HCT116 (cell line): Measurements from ENCODE around the gene KIFC1. TPM values are rescaled to one million over a fixed set of nuclear protein-coding genes. Genes with fewer than 3 reads are reported as not detected.
"Not testable (repeated sequence)": the region's sequence is repeated elsewhere in the genome, so short reads cannot be mapped to it uniquely, and the experiment has no call there.

Experiments used
- ATAC-seq: fragments of 200-7000 bp; cut with Tn5 transposase; 2 replicates; pipeline ENCODE4 v1.9.1; 2020; ENCODE audit warnings: mild to moderate bottlenecking, moderate library complexity
- BruUV-seq: library from RNA; stranded (reverse); fragments of 400-500 nt; replicated peaks from 2 replicates; lab custom pipeline; 2021; lab: Mats Ljungman, UMichigan
- CTCF ChIA-PET: fragments of 300-600 bp; sonication (Branson Sonifier 250); formaldehyde crosslinking; loops from one replicate; lab custom pipeline; 2021; ENCODE audit warnings: antibody characterized with exemption; lab: Charles Lee
- POLR2A ChIA-PET: fragments of 300-600, 350-600 bp; sonication (Branson Sonifier 250); formaldehyde crosslinking; loops from one replicate; lab custom pipeline; 2021; ENCODE audit warnings: antibody characterized with exemption; lab: Charles Lee
- RAD21 ChIA-PET, 2 experiments: fragments of 300-600 bp; sonication (Branson Sonifier 250); formaldehyde crosslinking; loops; one replicate each; lab custom pipeline; 2023; ENCODE audit warnings: low total read pairs in 2 of 2; ENCODE audit not compliant: uncharacterized antibody in 2 of 2, unreplicated experiment in 2 of 2, low non-redundant PET in 1 of 2; lab: Charles Lee
- DNase-seq: peaks from one replicate; pipeline ENCODE4 v3.0.0-alpha.2; 2010; ENCODE audit warnings: low read depth, low spot score
- H2AFZ ChIP-seq: fragments of 200-600 bp; shearing (Covaris generic), sonication (generic); 2 replicates; pipeline ENCODE4 v1.6.1; 2017; ENCODE audit warnings: low read depth, mixed run types, mixed read lengths, antibody characterized with exemption, low read length; ENCODE audit not compliant: poor library complexity, severe bottlenecking
- H3K27ac ChIP-seq: 2 replicates; pipeline ENCODE4 v1.5.1; 2012; ENCODE audit warnings: low read depth, low read length
- H3K27me3 ChIP-seq: fragments of 200-600 bp; sonication (generic); 2 replicates; pipeline ENCODE4 v1.6.1; 2016; ENCODE audit warnings: mixed run types, low read length, mixed read lengths; ENCODE audit not compliant: insufficient read depth
- H3K36me3 ChIP-seq, 2 experiments: fragments of 200-500 bp in 1 of 2; fragments of 200-600 bp in 1 of 2; sonication (Bioruptor generic) in 1 of 2; sonication (generic) in 1 of 2; 2 replicates each; pipeline versions ENCODE4 v1.5.1 to v1.6.1; 2014 to 2016; ENCODE audit warnings: low read length in 2 of 2, inconsistent platforms in 1 of 2, mixed read lengths in 1 of 2, mixed run types in 1 of 2; ENCODE audit not compliant: insufficient read depth in 2 of 2, control insufficient read depth in 1 of 2
- H3K4me1 ChIP-seq, 2 experiments: fragments of 200-600 bp in 1 of 2; sonication (generic) in 1 of 2; 2 replicates each; pipeline versions ENCODE4 v1.5.1 to v1.6.1; 2012 to 2017; ENCODE audit warnings: low read length in 2 of 2, inconsistent platforms in 1 of 2, mild to moderate bottlenecking in 1 of 2, mixed read lengths in 1 of 2, mixed run types in 1 of 2, moderate library complexity in 1 of 2; ENCODE audit not compliant: insufficient read depth in 2 of 2, control insufficient read depth in 1 of 2
- H3K4me2 ChIP-seq: fragments of 200-600 bp; sonication (generic); 2 replicates; pipeline ENCODE4 v1.6.1; 2017; ENCODE audit warnings: mixed run types, low read length, mixed read lengths
- H3K4me3 ChIP-seq, 2 experiments: fragments of 200-600 bp in 1 of 2; sonication (generic) in 1 of 2; replicated peaks in 1 of 2; 2 replicates each; pipeline ENCODE4 v1.5.1; 2011 to 2016; ENCODE audit warnings: low read length in 2 of 2, control low read depth in 1 of 2, low read depth in 1 of 2, mild to moderate bottlenecking in 1 of 2, mixed read lengths in 1 of 2, mixed run types in 1 of 2
- H3K79me2 ChIP-seq: fragments of 200-600 bp; sonication (generic); 2 replicates; pipeline ENCODE4 v1.6.1; 2017; ENCODE audit warnings: mild to moderate bottlenecking, mixed run types, low read length, moderate library complexity, mixed read lengths; ENCODE audit not compliant: insufficient read depth
- H3K9ac ChIP-seq: fragments of 200-600 bp; sonication (generic); 2 replicates; pipeline ENCODE4 v1.6.1; 2016; ENCODE audit warnings: low read length, mixed read lengths
- H3K9me2 ChIP-seq: fragments of 200-600 bp; sonication (generic), shearing (Covaris generic); 2 replicates; pipeline ENCODE4 v1.6.1; 2017; ENCODE audit warnings: mixed run types, mild to moderate bottlenecking, moderate library complexity; ENCODE audit not compliant: insufficient read depth
- H3K9me3 ChIP-seq, 2 experiments: fragments of 200-500 bp in 1 of 2; fragments of 200-600 bp in 1 of 2; sonication (Bioruptor generic) in 1 of 2; sonication (generic) in 1 of 2; 2 replicates each; pipeline ENCODE4 v1.6.1; 2014 to 2017; ENCODE audit warnings: low read length in 2 of 2, mixed read lengths in 2 of 2, inconsistent platforms in 1 of 2, low read depth in 1 of 2, mild to moderate bottlenecking in 1 of 2, mixed run types in 1 of 2, moderate library complexity in 1 of 2; ENCODE audit not compliant: control insufficient read depth in 1 of 2, insufficient read depth in 1 of 2
- H4K20me1 ChIP-seq: fragments of 200-600 bp; sonication (generic), shearing (Covaris generic); 2 replicates; pipeline ENCODE4 v1.6.1; 2017; ENCODE audit warnings: mixed run types, mild to moderate bottlenecking, moderate library complexity; ENCODE audit not compliant: insufficient read depth
- CEBPB ChIP-seq: IDR thresholded peaks from 2 replicates; pipeline ENCODE4 v1.6.1; 2012; ENCODE audit warnings: low read depth
- TCF7L2 ChIP-seq: IDR thresholded peaks from 2 replicates; pipeline ENCODE4 v1.7.0; 2011; ENCODE audit warnings: borderline replicate concordance, inconsistent platforms; ENCODE audit not compliant: insufficient read depth, insufficient read length; ENCODE audit errors: extremely low read depth
- intact Hi-C: fragments of 100-400 bp; cut with micrococcal nuclease; formaldehyde crosslinking; loops from 2 replicates; pipeline ENCODE4 v1.10.0; 2022
- total RNA-seq: library from RNA; stranded (reverse); gene quantifications from one replicate; pipeline ENCODE4 v1.2.1, GENCODE V29; 2021; ENCODE audit not compliant: unreplicated experiment

Gene KIFC1
- total RNA-seq, 1 experiment from 2014 or later: 84.7 TPM

- H3K9me3 ChIP-seq, H3K9me2 ChIP-seq, ATAC-seq, intact Hi-C loops, H3K79me2 ChIP-seq, POLR2A ChIA-PET, CTCF ChIA-PET, H3K4me1 ChIP-seq, RAD21 ChIA-PET, BruUV-seq, H4K20me1 ChIP-seq, H2AFZ ChIP-seq, H3K27ac ChIP-seq, H3K36me3 ChIP-seq, H3K9ac ChIP-seq, H3K4me3 ChIP-seq, H3K4me2 ChIP-seq, DNase-seq: not testable (repeated sequence)
- peaks cover 17% of the 10 kb centered on the region; the same call in 1 of the 2 replicates for H3K27me3 ChIP-seq
Measured at GRCh38 chr6:33357160-33357871, 34.3 kb upstream of the KIFC1 start.

DNA sequence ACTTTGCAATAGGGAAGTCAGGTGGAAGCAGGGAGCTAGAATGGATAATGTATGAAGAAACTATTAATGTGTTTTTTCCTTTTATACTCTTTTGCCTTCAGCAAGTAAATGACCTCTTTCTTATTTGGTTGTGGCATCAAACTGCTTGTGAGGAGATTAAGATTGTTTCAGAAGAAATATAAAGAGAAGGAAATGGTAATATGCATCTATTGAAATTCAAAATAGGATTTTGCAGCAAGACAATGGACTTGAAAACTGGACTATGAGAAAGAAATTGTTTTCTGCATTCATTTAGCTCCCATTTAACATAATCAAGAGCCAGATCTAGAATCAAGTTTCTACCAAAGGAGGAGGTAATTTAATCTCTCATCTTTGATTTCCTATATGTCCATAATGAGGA is 32.3 kb upstream of the KIFC1 start:
- Histone ChIP-seq H3K79me2 (no peaks in the 10 kb centered on the region), H3K4me2 (no peak overlapping the region), H4K20me1 (no peaks in the 10 kb centered on the region), H3K9ac (no peak overlapping the region), H3K27me3 (peaks cover 11% of the 10 kb centered on the region; the same call in 1 of the 2 replicates), H3K4me1 (peaks cover 3% of the 10 kb centered on the region in 2 experiments; a peak in 3 of 4 replicates), H3K27ac (no peak overlapping the region), H3K4me3 (no peak overlapping the region), H3K36me3 (no peaks in the 10 kb centered on the region), H2AFZ (no peak overlapping the region), H3K9me2 (no peaks in the 10 kb centered on the region), H3K9me3 (no peaks in the 10 kb centered on the region)
- no TSS peak for BruUV-seq
- intact Hi-C loops: no loop called here
- POLR2A ChIA-PET: no interaction called here
- DNase-seq: no peak
- RAD21 ChIA-PET: no interaction called here
- CTCF ChIA-PET: no interaction called here
- no peak for ATAC-seq
- TF ChIP-seq TCF7L2 (no peak), CEBPB (no peak)
- TF ChIP-seq, all 23 proteins: peak for 0

DNA sequence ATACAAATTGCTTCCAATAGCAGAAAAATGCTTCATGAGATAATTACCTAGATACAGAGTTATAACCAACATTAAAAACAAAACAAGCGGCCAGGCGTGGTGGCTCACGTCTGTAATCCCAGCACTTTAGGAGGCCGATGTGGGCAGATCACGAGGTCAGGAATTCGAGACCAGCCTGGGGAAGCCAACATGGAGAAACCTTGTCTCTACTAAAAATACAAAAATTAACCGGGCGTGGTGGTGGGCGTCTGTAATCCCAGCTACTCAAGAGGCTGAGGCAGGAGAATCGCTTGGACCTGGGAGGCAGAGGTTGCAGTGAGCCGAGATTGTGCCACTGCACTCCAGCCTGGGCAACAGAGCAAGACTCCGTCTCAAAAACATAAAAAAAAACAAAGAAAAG is 28.1 kb upstream of the KIFC1 start:
- H3K9me3 ChIP-seq, H2AFZ ChIP-seq, H3K4me3 ChIP-seq, H3K36me3 ChIP-seq, H3K9ac ChIP-seq, H4K20me1 ChIP-seq, H3K9me2 ChIP-seq, intact Hi-C loops, BruUV-seq, H3K4me2 ChIP-seq, RAD21 ChIA-PET, ATAC-seq, DNase-seq, H3K79me2 ChIP-seq, H3K27ac ChIP-seq: not testable (repeated sequence)
- peaks cover 11% of the 10 kb centered on the region; the same call in 1 of the 2 replicates for H3K27me3 ChIP-seq
- H3K4me1 ChIP-seq: peaks cover 7 to 12% of the 10 kb centered on the region in 2 experiments; a peak in 3 of 4 replicates
- ChIA-PET CTCF (interaction anchor here (1.0 to 1.4 kb wide), 2 partner anchors 11 to 18 kb away, joined by 3 to 7 read pairs; no protein-coding TSS in a partner anchor), POLR2A (interaction anchor here (1.4 kb wide), 1 partner anchor 11 kb away, joined by 5 read pairs; no protein-coding TSS in a partner anchor)

- H3K27me3 ChIP-seq, H4K20me1 ChIP-seq, H3K79me2 ChIP-seq, RAD21 ChIA-PET, BruUV-seq, H3K36me3 ChIP-seq, H3K9me3 ChIP-seq, H3K27ac ChIP-seq, H3K4me3 ChIP-seq, H3K9me2 ChIP-seq, H3K9ac ChIP-seq, intact Hi-C loops: not testable (repeated sequence)
- ChIA-PET POLR2A (interaction anchor here (1.3 to 1.4 kb wide), 2 partner anchors 10 to 15 kb away, joined by 4 to 5 read pairs; no protein-coding TSS in a partner anchor), CTCF (interaction anchor here (0.7 to 1.4 kb wide), 3 partner anchors 10 to 205 kb away, joined by 3 to 7 read pairs (median 3); no protein-coding TSS in a partner anchor)
- peak overlapping the region; percentile 28; the same call in 1 of the 2 replicates for H3K4me2 ChIP-seq
- H3K4me1 ChIP-seq: peaks cover 7 to 12% of the 10 kb centered on the region in 2 experiments; a peak in 3 of 4 replicates
- DNase-seq (peak; percentile 27), ATAC-seq (peak; percentile 78)
- peak overlapping the region; percentile 88 for H2AFZ ChIP-seq
Measured at GRCh38 chr6:33364475-33365205, 27.0 kb upstream of the KIFC1 start.
